GM18519 (cell line): ENCODE measurements around the gene TMPRSS11E.
"Not testable (repeated sequence)": the region's sequence is repeated elsewhere in the genome, so short reads cannot be mapped to it uniquely, and the experiment has no call there.

ENCODE experiments used
- ATAC-seq: cut with Tn5 transposase; IDR thresholded peaks from one replicate; pipeline ENCODE4 v1.9.1; 2021; ENCODE audit warnings: mild to moderate bottlenecking, moderate library complexity; ENCODE audit not compliant: unreplicated experiment, low FRiP score

The TMPRSS11E gene

DNA sequence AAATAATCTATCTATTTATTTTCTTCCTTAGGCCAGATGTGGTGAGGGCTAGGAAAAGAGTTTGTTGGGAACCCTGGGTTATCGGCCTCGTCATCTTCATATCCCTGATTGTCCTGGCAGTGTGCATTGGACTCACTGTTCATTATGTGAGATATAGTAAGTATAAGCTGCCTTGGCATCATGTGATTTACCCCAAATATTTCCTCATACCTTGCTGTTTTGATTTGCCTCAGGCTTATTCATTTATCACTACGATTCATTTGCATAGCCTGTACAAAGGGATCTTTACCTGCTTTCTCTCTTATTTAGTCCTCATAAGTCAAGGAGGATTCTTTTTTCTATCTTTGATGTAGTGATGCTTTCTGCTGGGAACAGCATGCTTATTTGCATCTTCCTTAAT is 14.5 kb downstream of the TMPRSS11E start:
- no peak for ATAC-seq

DNA sequence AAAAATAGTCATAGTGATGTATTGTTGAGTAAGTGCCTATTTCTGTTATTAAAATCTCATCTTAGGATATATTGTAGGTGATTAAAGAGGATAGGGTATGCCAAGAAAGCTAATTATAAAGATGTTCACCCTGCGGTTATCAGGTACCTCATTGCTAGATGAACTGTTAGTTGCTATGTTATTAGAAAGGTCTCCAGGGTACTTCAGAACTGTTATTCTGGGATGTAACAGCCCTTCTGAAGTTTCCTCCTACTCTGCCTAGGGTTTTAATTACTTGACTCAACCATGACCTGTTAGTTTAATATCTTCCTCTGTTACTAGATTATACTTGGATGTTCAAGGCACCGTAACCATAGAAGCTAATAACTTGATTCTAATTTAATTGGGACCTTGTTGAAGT is 15.4 kb downstream of the TMPRSS11E start:
- ATAC-seq, result no peak

DNA sequence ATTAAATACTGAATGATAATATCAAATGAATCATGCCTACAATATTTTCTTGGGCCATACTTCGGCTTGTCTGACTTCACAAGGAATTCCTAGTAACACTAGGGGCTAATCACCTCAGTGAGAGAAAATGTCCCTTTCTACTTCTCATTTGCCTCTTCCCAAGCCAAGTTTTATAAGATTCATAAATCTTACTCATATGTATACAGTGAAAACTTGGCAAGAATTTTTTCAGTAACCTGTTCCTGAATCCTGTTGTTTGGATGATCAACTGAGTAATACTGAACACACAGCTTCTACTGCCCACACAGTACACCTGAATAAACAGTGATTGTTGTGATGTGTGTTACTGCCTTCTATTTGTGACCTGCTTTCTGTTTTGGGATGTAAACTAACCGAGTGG is 16.5 kb downstream of the TMPRSS11E start:
- ATAC-seq, result no peak

DNA sequence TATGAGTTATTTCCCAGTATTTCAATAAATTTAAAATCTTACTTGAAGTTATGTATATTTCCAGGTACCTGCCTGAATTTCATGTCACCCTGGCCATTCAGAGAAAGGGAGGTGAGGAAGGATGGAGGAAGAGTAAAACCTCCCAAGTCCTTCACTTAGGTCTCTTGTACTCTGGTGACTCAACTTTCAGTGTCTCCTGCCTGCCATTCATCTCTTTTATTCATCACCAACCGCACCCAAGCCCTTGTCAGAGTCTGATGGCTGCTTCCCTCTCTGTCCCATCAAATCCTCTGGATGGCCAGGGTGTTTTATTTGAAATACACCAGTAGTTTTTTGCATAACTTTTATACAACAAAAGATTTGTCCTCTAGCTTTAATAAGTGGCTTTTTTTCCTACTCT is 17.8 kb downstream of the TMPRSS11E start:
- no peak for ATAC-seq

DNA sequence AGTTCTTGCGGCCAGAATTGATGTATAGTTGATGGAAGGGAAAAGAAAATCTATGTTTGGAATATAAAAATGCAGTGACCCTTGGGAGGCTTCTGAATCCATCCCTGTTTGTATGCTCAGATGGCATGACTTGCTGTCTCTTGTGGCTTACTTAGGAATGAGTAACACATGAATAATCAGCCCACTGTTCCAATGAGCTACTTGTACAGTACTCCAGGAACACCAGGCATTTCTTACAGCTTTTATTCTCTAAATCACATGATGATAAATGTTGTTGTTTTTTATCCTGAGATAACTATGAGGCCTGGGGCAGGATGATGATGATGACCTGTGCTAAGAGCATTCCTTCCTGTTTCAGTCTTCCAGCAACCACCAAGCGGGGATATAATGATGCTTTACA is 18.9 kb downstream of the TMPRSS11E start:
- ATAC-seq, result no peak

DNA sequence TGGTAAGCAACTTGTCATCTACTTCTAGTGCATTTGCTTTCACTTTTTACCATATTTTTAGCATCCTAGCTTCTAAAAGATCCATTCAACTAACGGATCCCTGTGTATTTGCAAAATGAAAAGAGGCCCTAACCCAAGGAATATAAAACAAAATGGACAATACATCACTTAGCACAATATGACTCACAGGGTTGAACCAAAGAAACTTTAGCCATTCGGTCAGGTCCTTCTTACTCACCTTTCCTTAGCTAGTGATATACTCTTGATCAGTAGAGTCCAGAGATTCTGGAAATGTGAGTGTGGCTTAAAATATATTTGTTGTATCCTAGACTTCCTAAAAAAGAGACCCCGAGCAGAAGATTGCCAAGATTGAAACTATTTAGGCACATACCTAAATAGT is 19.5 kb downstream of the TMPRSS11E start:
- ATAC-seq, result no peak

DNA sequence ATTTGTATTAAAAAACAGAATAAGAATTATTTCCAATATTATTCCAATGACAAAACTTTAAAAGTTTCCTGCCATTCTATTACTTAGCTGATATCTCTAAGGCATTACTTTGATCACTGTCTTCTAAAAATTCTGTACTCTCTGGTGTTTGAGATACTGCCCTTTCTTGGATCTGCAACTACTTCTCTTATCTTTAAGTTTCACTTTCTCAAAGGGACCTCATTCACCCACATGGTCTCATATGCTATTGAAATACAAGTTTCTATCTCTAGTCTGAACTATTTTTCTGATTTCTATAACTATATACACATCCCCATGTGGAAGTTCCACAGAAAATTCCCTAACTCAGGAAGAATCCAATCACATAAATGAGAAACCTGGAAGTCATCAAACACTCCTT is 22.2 kb downstream of the TMPRSS11E start:
- ATAC-seq, result peak; percentile 81

DNA sequence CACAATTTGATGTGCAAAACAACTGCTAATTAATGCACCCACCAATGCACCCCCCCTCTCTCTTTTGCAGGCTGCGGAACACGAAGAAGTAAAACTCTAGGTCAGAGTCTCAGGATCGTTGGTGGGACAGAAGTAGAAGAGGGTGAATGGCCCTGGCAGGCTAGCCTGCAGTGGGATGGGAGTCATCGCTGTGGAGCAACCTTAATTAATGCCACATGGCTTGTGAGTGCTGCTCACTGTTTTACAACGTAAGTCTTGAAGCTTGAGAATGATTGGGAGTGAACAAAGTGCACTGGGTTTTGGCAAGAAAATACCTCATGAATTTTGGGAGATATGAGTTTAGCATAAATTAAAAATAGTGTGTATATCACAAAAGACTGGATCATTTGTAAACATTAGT is 28.9 kb downstream of the TMPRSS11E start:
- ATAC-seq, result no peak

DNA sequence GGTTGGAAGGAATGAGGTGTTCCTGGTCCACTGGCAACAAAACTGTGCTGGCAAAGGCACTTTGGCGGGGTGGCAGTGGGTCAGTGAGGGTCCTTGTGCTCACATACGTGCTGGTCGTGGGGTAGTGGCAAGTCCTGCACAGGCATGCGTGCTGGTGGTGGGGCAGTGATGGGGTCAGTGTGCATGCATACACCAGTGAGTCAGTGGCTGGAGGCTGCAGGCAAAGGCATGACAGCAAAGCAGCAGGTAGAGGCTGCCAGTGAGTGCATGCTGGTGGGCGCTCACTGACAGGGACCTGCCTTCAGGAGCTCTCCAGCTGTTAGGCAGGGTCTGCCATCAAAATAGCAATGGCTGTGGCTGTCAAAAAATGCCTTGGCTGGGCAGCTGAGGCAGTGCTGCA is 42.1 kb downstream of the TMPRSS11E start:
- ATAC-seq, result no peak

DNA sequence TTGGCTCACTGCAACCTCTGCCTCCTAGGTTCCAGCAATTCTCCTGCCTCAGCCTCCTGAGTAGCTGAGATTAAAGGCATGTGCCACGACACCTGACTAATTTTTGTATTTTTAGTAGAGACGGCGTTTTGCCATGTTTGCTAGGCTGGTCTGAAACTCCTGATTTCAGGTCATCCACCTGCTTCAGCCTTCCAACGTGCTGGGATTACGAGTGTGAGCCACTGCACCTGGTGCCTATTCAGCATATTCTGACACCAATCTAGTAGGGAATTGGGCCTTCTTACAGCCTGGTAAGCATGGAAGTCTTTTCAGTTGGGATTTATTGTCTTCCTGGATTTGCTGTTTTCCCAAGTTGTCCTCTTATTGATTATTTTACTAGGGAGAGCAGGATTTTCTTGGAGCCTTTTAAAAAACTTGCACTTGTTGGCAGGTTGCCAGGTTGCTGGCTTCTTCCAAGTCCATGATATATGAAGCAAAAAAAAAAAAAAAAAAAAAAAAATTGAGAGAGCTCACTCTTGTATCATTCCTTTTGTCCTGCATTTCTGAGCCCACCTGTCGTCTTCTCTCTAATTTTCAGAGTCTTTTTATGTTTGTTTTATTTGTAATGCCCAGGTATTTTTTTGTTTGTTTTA is 43.7 kb downstream of the TMPRSS11E start:
- ATAC-seq, result no peak

DNA sequence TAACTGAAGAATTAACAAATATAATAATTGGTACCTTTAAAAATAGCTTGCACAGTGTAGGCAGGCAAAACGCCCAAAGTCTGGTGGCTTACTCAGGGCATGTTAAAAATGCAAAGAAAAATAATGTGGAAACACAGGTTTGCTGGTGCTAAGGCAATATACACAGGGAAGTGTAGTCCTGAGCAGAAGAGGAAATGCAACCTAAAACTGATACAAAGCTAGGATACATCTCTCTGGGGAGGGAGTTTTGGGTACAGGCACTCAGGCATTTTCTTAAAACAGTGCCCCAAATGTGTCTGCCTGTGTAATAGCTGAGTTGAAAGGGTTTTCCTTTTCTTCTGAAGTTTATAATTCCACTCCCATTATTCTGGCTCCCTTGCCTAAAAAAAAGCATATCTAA is 47.4 kb downstream of the TMPRSS11E start:
- no peak for ATAC-seq

DNA sequence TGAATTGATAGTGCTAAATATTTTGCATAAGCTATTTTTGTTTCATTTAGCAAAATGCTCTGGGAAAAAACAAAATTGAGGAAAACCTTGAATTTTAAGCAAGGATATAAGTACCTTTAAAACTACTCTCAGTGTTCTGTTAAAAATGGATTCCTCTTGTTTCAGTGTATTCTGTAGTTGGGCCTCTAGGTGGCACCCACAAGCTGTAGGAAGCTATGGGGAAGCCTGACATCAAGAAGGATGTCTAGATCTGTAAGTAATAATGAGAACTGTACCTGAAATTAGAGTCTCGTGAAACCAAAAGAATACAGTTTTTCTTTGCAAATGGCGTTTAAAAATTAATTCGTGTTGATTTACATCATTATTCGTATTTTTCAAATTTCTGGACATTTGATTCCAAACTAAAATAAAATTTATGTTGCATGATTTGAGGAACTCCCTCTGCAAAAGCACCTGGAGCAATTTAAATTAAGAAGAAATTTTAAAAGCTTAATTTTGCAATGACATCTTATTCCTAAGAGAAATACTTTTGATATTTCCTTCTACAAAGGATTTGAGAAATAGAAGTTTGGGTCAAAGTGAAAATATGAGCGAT is 51.2 kb downstream of the TMPRSS11E start:
- peak; percentile 79 for ATAC-seq

DNA sequence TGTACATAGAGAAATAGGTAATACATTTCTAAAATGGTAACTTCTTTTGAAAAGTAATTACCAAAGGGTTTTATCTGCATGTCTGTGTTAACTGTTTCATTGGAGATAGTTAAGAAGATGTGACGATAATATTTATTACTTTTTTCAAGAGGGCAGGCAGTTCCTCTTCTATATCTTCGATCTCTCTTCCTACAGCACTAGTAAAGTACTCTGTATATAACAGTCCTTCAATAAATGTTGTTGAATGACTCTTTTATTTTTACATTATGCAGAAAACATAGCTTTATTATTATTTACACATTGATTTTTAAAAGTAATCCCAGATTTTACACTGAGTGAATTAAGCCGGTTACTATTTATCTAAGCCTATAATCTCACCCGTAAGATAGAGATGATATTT is 51.8 kb downstream of the TMPRSS11E start:
- no peak for ATAC-seq

DNA sequence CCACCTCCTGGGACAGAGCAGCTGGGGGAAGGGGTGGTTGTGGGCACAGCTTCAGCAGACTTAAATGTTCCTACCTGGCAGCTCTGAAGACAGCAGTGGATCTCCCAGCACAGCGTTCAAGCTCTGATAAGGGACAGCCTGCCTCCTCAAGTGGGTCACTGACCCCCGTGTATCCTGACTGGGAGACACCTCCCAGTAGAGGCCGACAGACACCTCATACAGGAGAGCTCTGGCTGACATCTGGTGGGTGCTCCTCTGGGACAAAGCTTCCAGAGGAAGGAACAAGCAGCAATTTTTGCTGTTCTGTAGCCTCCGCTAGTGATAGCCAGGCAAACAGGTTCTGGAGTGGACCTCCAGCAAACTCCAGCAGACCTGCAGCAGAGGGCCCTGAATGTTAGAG is 56.2 kb downstream of the TMPRSS11E start:
- ATAC-seq, result not testable (repeated sequence)

DNA sequence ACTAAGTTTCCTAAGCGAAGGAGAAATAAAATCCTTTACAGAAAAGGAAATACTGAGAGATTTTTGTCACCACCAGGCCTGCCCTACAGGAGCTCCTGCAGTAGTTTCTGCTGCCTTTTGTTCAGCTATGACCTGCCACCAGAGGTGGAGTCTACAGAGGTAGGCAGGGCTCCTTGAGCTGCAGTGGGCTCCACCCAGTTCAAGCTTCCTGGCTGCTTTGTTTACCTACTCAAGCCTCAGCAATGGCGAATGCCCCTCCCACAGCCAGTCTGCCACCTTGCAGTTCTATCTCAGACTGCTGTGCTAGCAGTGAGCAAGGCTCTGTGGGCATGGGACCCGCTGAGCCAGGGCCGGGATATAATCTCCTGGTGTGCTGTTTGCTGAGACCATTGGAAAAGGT is 57.6 kb downstream of the TMPRSS11E start:
- not testable (repeated sequence) for ATAC-seq

DNA sequence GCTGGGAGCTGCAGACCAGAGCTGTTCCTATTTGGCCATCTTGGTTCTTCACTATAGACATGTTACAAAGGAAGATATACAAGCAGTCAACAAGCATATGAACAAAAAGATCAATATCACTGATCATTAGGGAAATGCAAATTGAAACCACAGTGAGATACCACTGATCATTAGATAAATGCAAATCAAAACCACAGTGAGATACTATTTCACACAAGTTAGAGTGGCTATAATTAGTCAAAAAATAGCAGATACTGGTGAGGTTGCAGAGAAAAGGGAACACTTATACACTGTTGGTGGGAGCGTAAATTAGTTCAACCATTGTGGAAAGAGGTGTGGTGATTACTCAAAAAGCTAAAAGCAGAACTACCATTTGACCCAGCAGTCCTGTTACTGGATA is 58.2 kb downstream of the TMPRSS11E start:
- ATAC-seq, result peak; percentile 42

DNA sequence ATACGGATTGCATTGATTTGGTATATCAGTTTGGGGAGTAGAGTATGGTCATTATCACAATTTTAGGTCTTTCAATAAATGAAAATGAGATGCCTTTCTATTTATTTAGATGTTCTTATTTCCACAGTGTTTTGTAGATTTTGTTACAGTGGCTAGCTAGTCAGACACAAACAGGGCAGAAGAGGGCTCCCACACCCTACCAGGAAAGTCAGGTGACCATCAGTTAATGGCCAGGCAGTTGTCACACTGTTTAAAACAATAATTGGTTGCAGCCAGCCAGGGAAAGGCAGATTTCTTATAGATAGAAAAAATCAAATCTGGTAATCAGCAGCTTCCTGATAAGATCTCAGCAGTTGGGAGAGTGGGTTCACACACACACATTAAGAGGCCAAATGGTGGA is 71.6 kb downstream of the TMPRSS11E start:
- ATAC-seq, result no peak

DNA sequence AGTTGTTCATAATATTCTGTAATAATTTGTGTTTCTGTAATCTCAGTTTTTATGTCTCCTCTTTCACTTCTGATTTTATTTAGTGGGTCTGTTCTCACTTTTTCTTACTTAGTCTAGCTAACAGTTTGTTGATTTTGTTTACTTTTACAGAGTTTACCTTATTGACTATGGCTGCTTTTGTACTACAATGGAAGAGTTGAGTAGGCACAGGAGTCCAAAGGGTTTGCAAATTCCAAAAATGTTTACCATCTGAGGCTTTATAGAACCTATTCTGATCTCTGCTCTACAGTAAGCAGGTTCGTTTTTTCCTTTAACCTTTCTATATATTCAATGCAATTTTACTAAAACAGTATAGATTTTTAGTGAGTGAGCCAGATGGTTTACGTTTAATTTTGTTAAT is 73.7 kb downstream of the TMPRSS11E start:
- ATAC-seq, result no peak

DNA sequence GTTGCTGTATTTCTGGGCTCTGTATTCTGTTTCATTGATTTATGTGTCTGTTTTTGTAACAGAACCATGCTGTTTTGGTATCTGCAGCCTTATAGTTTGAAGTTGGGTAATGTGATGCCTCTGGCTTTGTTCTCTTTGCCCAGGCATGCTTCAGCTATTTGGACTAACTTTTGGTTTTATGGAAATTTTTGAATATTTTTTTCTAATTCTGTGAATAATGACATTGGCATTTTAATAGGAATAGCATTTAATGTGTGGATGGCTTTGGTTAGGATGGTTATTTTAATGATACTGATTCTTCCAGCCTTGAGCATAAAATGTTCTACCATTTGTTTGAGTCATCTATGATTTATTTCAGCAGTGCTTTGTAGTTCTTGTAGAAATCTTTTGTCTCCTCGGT is 75.0 kb downstream of the TMPRSS11E start:
- ATAC-seq, result not testable (repeated sequence)

DNA sequence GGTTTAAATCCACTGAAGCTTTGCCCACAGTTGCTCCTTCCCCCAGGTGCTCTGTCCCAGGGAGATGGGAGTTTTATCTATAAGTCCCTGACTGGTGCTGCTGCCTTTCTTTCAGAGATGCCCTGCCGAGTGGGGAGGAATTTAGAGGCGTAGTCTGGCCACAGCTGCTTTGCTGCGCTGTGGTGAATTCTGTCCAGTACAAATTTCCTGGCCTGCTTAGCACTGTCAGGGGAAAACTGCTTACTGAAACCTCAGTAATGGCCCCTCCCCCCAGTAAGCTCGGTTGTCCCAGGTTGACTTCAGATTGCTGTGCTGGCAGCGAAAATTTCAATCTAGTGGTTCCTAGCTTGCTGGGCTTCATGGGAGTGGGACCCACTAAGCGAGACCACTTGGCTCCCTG is 88.7 kb downstream of the TMPRSS11E start:
- no peak for ATAC-seq

DNA sequence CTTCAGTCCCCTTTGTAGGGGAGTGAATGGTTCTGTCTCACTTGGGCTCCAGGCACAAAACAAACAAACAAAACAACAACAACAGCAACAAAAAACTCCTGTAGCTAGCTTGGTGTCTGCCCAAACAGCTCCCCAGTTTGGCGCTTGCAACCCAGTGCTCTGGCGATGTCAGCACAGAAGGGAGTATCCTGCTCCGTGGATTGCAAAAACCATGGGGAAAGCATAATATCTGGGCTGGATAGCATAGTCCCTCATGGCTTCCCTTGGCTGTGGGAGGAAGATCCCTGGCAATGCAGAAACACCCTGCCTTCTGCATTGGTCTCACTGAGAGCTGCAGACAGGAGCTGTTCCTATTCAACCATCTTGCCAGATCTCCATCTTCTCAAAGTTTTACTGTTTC is 89.1 kb downstream of the TMPRSS11E start:
- no peak for ATAC-seq

DNA sequence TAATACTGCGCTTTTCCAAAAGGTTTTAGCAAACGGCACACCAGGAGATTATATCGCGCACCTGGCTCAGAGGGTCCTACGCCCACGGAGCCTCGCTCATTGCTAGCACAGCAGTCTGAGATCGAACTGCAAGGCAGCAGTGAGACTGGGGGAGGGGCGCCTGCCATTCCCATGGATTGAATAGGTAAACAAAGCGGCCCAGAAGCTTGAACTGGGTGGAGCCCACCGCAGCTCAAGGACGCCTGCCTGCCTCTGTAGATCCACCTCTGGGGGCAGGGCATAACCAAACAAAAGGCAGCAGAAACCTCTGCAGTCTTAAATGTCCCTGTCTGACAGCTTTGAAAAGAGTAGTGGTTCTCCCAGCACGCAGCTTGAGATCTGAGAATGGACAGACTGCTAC is 95.5 kb downstream of the TMPRSS11E start:
- not testable (repeated sequence) for ATAC-seq
